DMS79 (cell line): ENCODE results near the gene NFATC3.

ENCODE experiments used
- DNase-seq: peaks from one replicate; lab custom pipeline; 2025; lab: John Stamatoyannopoulos, UW

Gene NFATC3

GRCh38 chr16:68073902-68074760 lies 11.0 kb upstream of the NFATC3 start:
- DNase-seq: no peak

GRCh38 chr16:68074850-68075555 lies 10.2 kb upstream of the NFATC3 start:
- DNase-seq: no peak

- no peak for DNase-seq
Observed at GRCh38 chr16:68075980-68076379, 9.2 kb upstream of the NFATC3 start.

- no peak for DNase-seq
Observed at GRCh38 chr16:68076560-68076959, 8.6 kb upstream of the NFATC3 start.

GRCh38 chr16:68077866-68078700 lies 7.1 kb upstream of the NFATC3 start:
- DNase-seq: no peak

- no peak for DNase-seq
Observed at GRCh38 chr16:68078701-68079375, 6.3 kb upstream of the NFATC3 start.

- DNase-seq: no peak
Observed at GRCh38 chr16:68079376-68079625, 5.9 kb upstream of the NFATC3 start.

- DNase-seq: no peak
Observed at GRCh38 chr16:68079626-68080344, 5.4 kb upstream of the NFATC3 start.

- DNase-seq: no peak
Observed at GRCh38 chr16:68081861-68082628, 3.1 kb upstream of the NFATC3 start.

GRCh38 chr16:68082629-68083238 lies 2.4 kb upstream of the NFATC3 start:
- DNase-seq: no peak

- no peak for DNase-seq
Observed at GRCh38 chr16:68083239-68083781, 1.9 kb upstream of the NFATC3 start.

GRCh38 chr16:68083861-68084503 lies 1.2 kb upstream of the NFATC3 start:
- DNase-seq: peak; percentile 47

- DNase-seq: peak; percentile 84
Observed at GRCh38 chr16:68084504-68085258, 489 bp upstream of the NFATC3 start.

- no peak for DNase-seq
Observed at GRCh38 chr16:68086336-68086841, 1.2 kb downstream of the NFATC3 start.

- DNase-seq: no peak
Observed at GRCh38 chr16:68086860-68087268, 1.7 kb downstream of the NFATC3 start.

GRCh38 chr16:68087688-68088087 lies 2.5 kb downstream of the NFATC3 start:
- DNase-seq: no peak

GRCh38 chr16:68088130-68088972 lies 3.2 kb downstream of the NFATC3 start:
- no peak for DNase-seq

- DNase-seq: no peak
Observed at GRCh38 chr16:68089067-68089466, 3.9 kb downstream of the NFATC3 start.
